ENCODE data around the gene C17orf114.

The C17orf114 gene

DNA sequence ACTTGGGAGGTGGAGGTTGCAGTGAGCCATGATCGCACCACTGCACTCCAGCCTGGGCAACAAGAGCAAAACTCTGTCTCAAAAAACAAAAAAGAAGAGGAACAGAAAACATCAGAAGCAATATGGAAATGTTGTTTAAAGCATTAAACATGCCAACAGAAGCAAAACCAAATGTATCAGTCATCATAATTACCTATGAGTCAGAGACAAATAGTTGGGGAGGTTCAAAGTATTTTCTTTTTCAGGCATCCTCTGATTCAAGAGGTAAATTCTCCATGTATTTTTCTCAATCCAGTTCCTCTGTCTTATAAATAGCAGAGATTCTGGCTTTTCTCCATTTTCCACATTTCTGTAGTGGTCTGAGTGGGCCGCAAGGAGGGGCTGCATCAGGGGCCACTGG lies 32.5 kb downstream of the C17orf114 start:
- POLR2A ChIA-PET: no interaction called here
- no peak for DNase-seq (ENCODE audit: extremely low spot score)
- TF ChIP-seq, protein P1, sequence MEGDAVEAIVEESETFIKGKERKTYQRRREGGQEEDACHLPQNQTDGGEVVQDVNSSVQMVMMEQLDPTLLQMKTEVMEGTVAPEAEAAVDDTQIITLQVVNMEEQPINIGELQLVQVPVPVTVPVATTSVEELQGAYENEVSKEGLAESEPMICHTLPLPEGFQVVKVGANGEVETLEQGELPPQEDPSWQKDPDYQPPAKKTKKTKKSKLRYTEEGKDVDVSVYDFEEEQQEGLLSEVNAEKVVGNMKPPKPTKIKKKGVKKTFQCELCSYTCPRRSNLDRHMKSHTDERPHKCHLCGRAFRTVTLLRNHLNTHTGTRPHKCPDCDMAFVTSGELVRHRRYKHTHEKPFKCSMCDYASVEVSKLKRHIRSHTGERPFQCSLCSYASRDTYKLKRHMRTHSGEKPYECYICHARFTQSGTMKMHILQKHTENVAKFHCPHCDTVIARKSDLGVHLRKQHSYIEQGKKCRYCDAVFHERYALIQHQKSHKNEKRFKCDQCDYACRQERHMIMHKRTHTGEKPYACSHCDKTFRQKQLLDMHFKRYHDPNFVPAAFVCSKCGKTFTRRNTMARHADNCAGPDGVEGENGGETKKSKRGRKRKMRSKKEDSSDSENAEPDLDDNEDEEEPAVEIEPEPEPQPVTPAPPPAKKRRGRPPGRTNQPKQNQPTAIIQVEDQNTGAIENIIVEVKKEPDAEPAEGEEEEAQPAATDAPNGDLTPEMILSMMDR (IDR thresholded peaks at IDR 0.05; ENCODE audit: control extremely low read depth, extremely low read depth, low read depth, missing control alignments): no peak
- CTCF ChIA-PET: no interaction called here

DNA sequence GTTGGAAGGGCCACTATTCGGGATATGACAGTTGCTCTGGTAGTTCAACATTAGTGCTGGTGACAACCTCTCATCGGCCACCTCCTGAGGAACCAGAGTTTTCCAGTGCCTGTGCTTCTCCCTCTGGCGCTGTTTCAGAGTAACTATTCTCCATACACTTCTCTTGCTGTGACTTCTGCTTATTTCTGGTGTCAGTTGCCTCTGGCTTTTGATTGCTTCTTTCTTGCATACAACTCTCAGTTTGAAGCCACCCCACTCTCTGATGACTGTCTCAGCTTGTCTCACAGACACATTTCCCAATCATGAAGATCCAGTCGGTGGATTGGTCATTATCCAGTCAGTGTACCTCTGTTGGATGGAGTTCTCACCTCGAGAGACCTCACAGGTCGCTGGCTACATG lies 33.8 kb downstream of the C17orf114 start:
- ChIA-PET POLR2A (no interaction called here), CTCF (no interaction called here)
- TF ChIP-seq, protein P1 (IDR thresholded peaks at IDR 0.05; ENCODE audit: control extremely low read depth, extremely low read depth, low read depth, missing control alignments): no peak
- DNase-seq (ENCODE audit: extremely low spot score): no peak

DNA sequence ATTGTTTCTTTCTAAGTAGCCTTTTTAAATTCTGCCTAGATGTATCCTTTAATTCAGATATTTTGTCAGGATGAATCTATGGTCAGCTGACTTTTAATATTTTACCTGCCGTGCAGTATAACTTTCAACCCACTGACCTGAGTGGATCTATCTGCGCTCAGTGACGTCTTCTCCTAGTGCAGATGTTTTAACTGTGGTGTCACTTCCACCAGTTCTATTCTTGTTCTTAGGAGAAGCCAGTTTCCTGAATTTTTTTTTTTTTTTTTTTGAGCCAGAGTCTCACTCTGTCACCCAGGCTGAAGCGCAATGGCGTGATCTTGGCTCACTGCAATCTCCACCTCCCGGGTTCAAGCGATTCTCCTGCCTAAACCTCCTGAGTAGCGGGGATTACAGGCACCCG lies 35.4 kb downstream of the C17orf114 start:
- no peak for DNase-seq (ENCODE audit: extremely low spot score)
- ChIA-PET CTCF (no interaction called here), POLR2A (no interaction called here)
- TF ChIP-seq, protein P1 (IDR thresholded peaks at IDR 0.05; ENCODE audit: control extremely low read depth, extremely low read depth, low read depth, missing control alignments): no peak

DNA sequence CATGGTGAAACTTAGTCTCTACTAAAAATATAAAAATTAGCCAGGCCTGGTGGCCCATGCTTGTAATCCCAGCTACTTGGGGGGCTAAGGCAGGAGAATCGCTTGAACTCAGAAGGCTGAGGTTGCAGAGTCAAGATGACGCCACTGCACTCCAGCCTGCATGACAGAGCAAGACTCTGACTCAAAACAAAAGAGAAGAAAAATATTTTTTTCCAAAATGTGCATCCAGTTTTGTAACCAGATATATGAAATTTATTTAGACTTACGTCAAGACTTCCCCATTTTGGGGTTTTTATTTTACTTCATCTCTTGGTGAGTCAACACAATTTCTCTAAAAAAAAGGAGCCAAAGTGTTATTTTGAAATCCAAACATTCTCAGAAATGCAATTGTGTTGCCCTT lies 35.9 kb downstream of the C17orf114 start:
- ChIA-PET CTCF (no interaction called here), POLR2A (no interaction called here)
- DNase-seq (ENCODE audit: extremely low spot score): no peak
- TF ChIP-seq, protein P1 (IDR thresholded peaks at IDR 0.05; ENCODE audit: control extremely low read depth, extremely low read depth, low read depth, missing control alignments): no peak

DNA sequence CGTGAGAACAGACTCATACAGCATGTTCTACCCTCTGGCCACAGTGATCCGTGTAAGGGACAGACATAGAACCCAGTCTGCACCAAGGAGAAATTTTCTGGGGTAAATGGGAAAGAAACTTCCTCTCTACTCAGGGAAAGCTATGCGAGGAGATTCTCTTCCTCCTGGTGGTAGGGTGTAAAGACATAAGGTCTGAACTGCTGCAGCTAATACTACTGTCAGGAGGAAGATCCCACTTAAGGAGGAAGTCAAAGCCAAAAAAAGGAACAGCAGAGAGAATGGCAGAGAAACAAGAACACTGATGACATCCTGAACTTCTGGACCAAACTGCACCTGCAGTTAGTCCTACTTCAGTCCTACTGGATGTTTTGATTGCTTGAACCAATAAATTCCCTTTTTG lies 37.5 kb downstream of the C17orf114 start:
- CTCF ChIA-PET: interaction anchor here (1.0 to 2.4 kb wide), 2 partner anchors 11 to 25 kb away, joined by 3 to 6 read pairs; no protein-coding TSS in a partner anchor
- DNase-seq (ENCODE audit: extremely low spot score): no peak
- POLR2A ChIA-PET: no interaction called here
- TF ChIP-seq, protein P1 (IDR thresholded peaks at IDR 0.05; ENCODE audit: control extremely low read depth, extremely low read depth, low read depth, missing control alignments): no peak

DNA sequence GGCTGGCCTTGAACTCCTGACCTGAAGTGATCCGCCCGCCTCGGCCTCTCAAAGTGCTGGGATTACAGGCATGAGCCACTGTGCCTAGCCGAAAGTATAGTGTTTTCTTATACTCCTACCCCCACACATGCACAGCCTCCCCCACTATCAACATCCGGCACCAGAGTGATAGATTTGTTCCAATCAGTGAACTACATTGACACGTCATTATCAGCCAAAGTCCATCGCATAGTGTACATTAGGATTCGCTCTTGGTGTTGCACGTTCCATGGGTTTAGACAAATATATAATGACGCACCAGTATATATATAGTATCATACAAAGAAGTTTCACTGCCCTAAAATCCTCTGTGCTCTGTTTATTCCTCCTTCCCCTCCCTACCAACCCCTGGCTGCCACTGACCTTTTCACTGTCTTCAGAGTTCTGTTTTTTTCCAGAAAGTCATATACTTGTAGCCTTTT lies 42.3 kb downstream of the C17orf114 start:
- POLR2A ChIA-PET: no interaction called here
- DNase-seq (ENCODE audit: extremely low spot score): no peak
- TF ChIP-seq, protein P1 (IDR thresholded peaks at IDR 0.05; ENCODE audit: control extremely low read depth, extremely low read depth, low read depth, missing control alignments): no peak
- CTCF ChIA-PET: no interaction called here

DNA sequence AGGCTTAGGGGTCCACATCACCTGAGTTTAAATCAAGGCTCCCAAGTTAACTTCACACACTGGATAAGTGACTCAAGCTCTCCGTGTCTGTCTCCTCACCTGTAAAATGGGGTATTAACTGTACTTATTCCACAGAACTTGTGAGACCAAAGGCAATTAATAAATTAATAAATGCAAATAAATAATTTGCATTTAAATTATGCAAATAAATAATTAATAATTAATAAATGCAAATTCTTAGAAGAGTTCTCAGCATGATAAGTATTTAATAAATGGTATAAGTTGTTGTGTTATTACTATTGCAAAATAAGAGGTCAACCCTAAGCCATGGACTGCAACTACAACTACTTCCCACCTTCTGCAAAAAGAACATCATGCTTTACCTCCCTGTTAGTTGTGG lies 48.7 kb downstream of the C17orf114 start:
- ChIA-PET CTCF (interaction anchor here (1.0 kb wide), 1 partner anchor 10 kb away, joined by 3 read pairs; no protein-coding TSS in a partner anchor), POLR2A (interaction anchor here (0.7 kb wide), 1 partner anchor 125 kb away, joined by 3 read pairs; no protein-coding TSS in a partner anchor)
- DNase-seq (ENCODE audit: extremely low spot score): no peak
- TF ChIP-seq, protein P1 (IDR thresholded peaks at IDR 0.05; ENCODE audit: control extremely low read depth, extremely low read depth, low read depth, missing control alignments): no peak
